Rectal smooth muscle tissue (tissue), 1 donor: ENCODE measurements around the gene ARL6IP1.

Experiments
- H3K27ac ChIP-seq: one replicate; pipeline ENCODE4 v1.7.0; 2013; ENCODE audit warnings: low read depth, low read length, inconsistent platforms
- H3K27me3 ChIP-seq: one replicate; pipeline ENCODE4 v1.7.0; 2013; ENCODE audit warnings: low read length; ENCODE audit not compliant: control insufficient read depth, insufficient read depth
- H3K36me3 ChIP-seq: one replicate; pipeline ENCODE4 v1.7.0; 2013; ENCODE audit warnings: low read length; ENCODE audit not compliant: control insufficient read depth, insufficient read depth
- H3K4me1 ChIP-seq: one replicate; pipeline ENCODE4 v1.7.0; 2013; ENCODE audit warnings: low read length; ENCODE audit not compliant: control insufficient read depth, insufficient read depth
- H3K4me3 ChIP-seq: one replicate; pipeline ENCODE4 v1.7.0; 2013; ENCODE audit warnings: low read length
- H3K9ac ChIP-seq: one replicate; pipeline ENCODE4 v1.7.0; 2013; ENCODE audit warnings: low read length

ARL6IP1 gene

DNA sequence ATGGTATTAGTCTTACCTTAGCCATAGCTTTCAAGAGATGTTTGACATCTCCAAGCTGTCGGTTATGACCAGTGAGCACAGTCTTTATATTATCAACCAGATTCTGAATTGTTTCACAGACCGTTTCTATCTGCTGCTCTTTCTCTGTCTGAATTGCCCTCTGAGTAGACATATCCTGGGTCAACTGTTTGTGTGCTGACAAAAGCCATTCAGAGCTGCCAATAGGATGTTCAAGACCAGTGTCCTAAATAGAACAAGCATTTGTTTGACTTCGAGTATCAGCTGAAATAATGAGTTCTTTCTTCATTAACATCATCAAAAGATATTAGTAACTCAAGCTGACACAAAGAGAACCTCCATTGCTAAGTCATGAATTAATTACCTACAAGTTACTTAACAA, 14.9 kb upstream of the ARL6IP1 start:
- Histone ChIP-seq H3K9ac (no peak overlapping the region), H3K4me3 (no peak overlapping the region), H3K36me3 (peaks cover 19% of the 10 kb centered on the region), H3K27ac (no peak overlapping the region), H3K27me3 (no peaks in the 10 kb centered on the region), H3K4me1 (no peaks in the 10 kb centered on the region)

DNA sequence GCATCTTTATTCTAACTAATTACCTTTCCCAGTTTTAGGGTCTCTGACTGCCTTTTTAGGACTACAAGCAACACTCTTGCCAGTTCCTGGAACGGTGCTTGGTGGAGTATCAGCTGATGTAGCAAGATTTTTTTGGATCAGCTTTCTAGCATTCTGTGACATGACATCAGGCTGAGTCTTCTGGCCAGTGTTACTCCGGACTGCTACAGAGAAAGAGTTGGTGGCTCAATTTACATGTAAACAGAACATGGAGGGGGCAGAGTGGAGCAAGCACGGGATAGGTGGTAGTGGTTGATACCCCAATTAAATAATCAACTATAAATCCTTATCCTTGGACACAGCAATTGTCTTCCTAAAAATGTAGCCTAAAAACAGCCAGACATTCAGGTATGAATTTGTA, 10.6 kb upstream of the ARL6IP1 start:
- H3K4me1 ChIP-seq: no peaks in the 10 kb centered on the region
- no peak overlapping the region for H3K4me3 ChIP-seq
- no peaks in the 10 kb centered on the region for H3K27me3 ChIP-seq
- H3K36me3 ChIP-seq: peaks cover 26% of the 10 kb centered on the region
- no peak overlapping the region for H3K27ac ChIP-seq
- H3K9ac ChIP-seq: no peak overlapping the region

DNA sequence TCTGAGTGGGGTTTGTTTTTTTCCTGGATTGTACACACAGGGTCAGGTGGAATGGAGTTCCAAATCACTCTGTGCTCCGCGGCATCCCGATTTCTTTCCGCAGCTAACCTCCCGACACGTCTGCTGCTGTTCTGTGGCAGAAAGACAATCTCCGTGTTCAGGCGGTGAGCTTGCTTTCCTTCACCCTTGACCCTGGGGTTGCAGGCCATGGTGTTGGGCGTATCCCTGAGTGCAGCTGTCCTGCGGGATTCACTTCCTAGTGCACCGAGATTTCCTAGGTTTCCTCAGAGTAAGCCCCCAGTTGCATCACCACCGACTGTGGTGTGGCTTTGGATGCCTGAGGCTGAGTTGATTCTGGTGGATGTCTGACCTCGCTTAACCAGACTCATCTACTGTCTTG, 7.8 kb upstream of the ARL6IP1 start:
- Histone ChIP-seq H3K27me3 (no peaks in the 10 kb centered on the region), H3K36me3 (peaks cover 26% of the 10 kb centered on the region), H3K9ac (no peak overlapping the region), H3K27ac (no peak overlapping the region), H3K4me3 (no peak overlapping the region), H3K4me1 (no peaks in the 10 kb centered on the region)

DNA sequence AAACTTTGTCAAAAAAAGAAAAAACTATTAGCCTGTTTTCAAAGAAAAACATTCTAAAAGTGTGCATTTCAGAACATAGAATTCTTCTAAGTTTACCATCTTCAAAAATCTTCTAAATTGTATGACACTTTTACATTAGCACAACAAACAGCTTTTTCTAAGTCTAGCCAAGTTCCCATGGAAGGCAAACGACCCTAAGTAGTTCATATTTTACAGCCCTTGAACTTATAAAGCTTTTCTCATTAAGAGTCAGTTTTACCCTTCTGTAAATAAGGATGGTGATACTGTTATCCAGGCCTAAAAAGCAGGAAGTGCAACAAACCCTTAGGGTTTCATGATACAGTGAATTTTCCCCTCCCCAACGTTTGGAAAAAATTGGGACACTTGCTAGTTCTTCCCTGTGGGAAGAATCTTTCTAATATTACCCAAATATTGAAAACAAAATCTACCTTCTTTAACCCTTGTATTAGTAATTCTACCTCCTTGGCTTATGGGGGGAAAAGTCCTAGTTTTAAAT, 4.0 kb upstream of the ARL6IP1 start:
- peaks cover 14% of the 10 kb centered on the region for H3K36me3 ChIP-seq
- no peak overlapping the region for H3K9ac ChIP-seq
- no peak overlapping the region for H3K4me3 ChIP-seq
- no peak overlapping the region for H3K27ac ChIP-seq
- H3K4me1 ChIP-seq: peaks cover under 1% of the 10 kb centered on the region
- no peaks in the 10 kb centered on the region for H3K27me3 ChIP-seq

DNA sequence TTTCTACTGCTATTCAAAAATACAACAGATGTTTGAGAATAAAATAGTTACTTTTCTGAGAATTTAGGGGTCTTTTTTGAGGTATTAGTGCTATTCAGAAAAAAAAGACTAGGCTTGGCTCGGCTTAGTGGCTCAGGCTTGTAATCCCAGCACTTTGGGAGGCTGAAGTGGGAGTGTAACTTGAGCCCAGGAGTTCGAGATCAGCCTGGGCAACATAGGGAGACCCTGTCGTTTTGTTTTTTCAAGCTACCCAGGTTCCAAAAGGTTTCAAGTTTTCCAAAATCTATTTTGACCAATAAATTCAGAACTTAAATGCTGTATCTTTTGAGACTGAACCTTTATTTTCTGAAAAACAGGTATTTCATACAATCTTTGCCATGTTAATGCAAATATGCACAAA, 3.2 kb upstream of the ARL6IP1 start:
- no peaks in the 10 kb centered on the region for H3K27me3 ChIP-seq
- H3K4me3 ChIP-seq: no peak overlapping the region
- no peak overlapping the region for H3K27ac ChIP-seq
- H3K4me1 ChIP-seq: peaks cover 8% of the 10 kb centered on the region
- peaks cover 10% of the 10 kb centered on the region for H3K36me3 ChIP-seq
- no peak overlapping the region for H3K9ac ChIP-seq

DNA sequence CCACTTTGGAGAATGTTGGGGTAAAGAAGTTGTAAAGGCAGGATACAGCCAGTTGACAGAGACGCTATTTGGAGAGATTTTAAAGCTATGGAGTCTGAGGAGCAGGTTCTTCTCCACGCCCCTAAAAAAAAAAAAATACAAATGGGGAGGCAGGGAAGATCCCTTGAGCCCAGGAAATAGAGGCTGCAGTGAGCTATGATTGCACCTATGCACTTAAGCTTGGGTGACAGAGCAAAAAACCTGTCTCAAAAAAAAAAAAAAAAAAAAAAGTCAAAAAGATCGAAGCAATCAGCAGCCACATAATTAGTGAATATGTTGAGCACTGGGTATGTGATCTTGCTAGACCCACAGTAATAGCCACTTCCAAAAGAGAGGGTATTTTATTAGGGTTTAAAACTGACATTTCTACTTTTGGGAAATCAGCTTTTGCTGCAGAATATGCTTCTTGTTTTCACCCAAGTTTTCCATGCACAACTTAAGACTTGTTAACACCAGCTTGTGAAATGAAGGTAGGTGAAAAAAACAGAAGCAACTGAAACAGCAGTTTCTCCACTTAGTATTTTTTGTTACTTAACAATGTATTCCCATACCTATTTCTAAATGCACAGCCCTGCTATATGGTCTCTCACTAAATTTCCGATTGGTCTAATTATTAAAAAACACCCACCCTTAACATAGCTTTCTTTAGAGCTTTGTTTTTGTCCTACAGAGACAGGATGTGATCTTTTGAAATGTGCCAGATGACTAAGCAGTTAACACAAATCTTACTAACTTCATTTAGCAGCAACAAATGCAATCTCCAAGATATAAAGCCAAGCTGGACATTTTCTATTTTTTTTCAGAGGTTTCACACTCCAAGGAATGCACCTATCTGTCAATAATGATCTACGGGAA, 2.5 kb upstream of the ARL6IP1 start:
- Histone ChIP-seq H3K27me3 (no peaks in the 10 kb centered on the region), H3K4me3 (no peak overlapping the region), H3K27ac (no peak overlapping the region), H3K4me1 (peaks cover 10% of the 10 kb centered on the region), H3K9ac (no peak overlapping the region), H3K36me3 (peaks cover 5% of the 10 kb centered on the region)

DNA sequence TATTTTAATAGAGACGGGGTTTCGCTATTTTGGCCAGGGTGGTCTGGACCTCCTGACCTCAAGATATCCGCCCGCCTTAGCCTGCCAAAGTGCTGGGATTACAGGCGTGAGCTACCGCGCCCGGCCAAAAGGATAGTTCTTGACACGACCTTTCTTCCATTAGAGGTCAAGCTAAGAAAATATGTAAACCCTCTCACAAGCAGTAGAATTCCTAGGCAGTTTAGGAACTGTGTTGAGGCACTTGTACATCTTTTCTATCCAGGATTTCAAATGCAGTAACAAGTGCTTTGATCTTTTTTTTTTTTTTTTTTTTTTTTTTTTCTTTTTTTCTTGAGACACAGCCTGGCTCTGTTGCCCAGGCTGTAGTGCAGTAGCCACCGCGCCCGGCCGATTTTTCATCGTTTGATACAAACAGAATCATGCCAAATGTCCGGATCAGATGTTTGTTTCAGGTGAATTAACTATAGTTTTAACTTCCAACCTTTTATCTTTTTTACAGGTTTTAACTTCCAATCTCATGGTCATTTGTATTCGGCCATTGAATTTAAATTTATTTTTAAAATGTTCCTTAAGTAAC, 1.5 kb upstream of the ARL6IP1 start:
- H3K27ac ChIP-seq: no peak overlapping the region
- peaks cover 4% of the 10 kb centered on the region for H3K36me3 ChIP-seq
- H3K27me3 ChIP-seq: no peaks in the 10 kb centered on the region
- no peak overlapping the region for H3K4me3 ChIP-seq
- no peak overlapping the region for H3K9ac ChIP-seq
- H3K4me1 ChIP-seq: peaks cover 10% of the 10 kb centered on the region

DNA sequence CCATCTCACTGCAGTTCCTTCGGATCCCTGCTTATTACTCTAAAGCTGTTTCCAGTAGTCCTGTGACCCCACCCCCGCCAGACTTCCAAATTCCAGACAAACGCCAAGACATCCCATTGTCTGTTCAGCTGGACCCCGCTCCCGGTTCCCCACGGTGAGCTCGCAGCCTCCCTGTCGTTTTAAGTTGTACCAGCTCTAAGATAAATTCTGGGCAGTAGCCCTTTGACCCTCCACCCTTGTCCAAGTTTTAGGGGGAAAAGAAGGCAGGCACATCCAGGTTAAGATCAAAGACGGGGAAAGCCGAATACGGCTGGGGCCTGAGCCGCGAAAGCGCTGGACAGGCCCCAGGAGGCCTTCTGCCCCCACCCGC, 589 bp downstream of the ARL6IP1 start:
- H3K27me3 ChIP-seq: no peaks in the 10 kb centered on the region
- H3K4me3 ChIP-seq: peak overlapping the region; percentile 100
- peak overlapping the region; percentile 80 for H3K9ac ChIP-seq
- peak overlapping the region; percentile 94 for H3K27ac ChIP-seq
- peaks cover 4% of the 10 kb centered on the region for H3K36me3 ChIP-seq
- H3K4me1 ChIP-seq: peaks cover 10% of the 10 kb centered on the region

DNA sequence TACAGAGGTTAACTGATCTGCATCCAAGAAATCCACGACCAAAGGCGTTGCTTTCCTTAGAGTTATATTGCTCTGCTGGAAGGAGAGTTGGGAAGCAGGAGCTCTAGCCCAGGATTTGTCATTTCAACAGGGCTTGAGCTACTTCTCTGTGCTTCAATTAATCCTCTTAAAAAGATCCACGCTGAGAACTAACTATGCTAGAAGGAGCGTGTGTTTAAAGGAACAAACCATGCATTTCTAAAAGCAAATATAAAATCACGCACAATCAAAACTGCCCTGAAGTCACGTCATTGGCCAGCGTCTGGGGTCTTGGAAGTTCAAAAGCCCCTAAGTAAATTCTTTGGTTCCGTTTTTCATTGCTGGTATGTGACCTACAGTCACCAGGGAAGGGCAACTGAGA, 1.1 kb downstream of the ARL6IP1 start:
- H3K4me1 ChIP-seq: peaks cover 10% of the 10 kb centered on the region
- peaks cover 4% of the 10 kb centered on the region for H3K36me3 ChIP-seq
- no peak overlapping the region for H3K27ac ChIP-seq
- peak overlapping the region; percentile 100 for H3K4me3 ChIP-seq
- no peaks in the 10 kb centered on the region for H3K27me3 ChIP-seq
- peak overlapping the region; percentile 80 for H3K9ac ChIP-seq

DNA sequence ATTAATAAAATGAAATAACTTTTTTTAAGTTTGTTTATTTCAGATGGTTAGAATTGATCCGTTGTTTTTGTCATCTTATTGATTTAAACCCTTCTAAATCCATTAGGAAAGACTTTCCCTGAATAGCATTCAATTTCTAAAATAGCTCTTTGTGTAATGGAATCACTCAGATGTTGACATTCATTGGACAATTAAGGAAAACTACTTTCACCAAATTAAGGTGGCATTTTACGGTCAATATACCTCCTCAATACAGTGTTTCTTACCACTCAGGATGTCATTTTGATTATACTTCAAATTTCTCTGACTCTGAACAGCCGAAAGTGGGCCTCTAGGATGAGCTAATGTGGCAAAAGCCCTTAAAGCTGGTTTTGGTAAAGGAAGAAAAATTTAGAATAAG, 1.8 kb downstream of the ARL6IP1 start:
- Histone ChIP-seq H3K9ac (no peak overlapping the region), H3K4me3 (no peak overlapping the region), H3K4me1 (peaks cover 10% of the 10 kb centered on the region), H3K27me3 (no peaks in the 10 kb centered on the region), H3K27ac (no peak overlapping the region), H3K36me3 (peaks cover 5% of the 10 kb centered on the region)

DNA sequence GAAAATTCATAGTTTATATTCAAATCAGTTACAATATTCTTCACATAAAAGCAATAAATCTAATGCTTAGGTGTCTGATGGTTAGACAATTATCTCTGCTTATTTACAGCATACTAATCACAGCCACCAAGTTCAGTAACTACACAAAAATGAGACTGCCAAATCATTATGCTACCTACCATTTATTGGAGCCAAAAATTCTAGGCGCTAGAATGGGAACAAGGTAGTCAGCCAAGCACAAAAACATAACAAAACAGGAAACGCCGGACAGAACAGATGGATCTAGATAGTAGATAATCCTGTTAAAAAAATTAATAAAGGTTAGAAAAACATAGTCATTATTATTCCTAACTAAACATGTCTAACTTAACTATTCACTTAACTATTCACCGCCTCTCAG, 3.6 kb downstream of the ARL6IP1 start:
- Histone ChIP-seq H3K27ac (no peak overlapping the region), H3K4me3 (no peak overlapping the region), H3K36me3 (peaks cover 12% of the 10 kb centered on the region), H3K9ac (no peak overlapping the region), H3K27me3 (no peaks in the 10 kb centered on the region), H3K4me1 (peaks cover 10% of the 10 kb centered on the region)

DNA sequence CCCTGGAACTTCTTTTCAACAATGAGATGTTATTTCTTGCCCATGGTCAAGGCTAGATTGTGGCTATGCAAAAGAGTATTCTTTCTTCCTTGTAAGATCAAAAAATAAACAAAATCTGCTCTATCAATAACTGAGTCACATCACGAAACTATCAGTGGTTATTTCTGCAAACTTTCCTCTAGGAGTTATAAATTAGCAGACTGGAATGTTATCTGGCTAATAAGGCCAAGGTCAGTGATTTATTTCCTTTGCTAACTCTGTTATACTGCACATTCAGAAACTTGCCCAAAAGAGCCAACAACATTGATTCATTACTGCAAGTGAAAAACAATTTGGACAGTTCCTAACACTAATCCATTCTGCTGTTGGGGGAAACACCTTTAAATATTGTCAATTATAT, 5.0 kb downstream of the ARL6IP1 start:
- no peak overlapping the region for H3K9ac ChIP-seq
- no peaks in the 10 kb centered on the region for H3K27me3 ChIP-seq
- H3K36me3 ChIP-seq: peaks cover 12% of the 10 kb centered on the region
- H3K4me1 ChIP-seq: peaks cover 10% of the 10 kb centered on the region
- no peak overlapping the region for H3K4me3 ChIP-seq
- H3K27ac ChIP-seq: no peak overlapping the region
